Stimulated activated CD4-positive, alpha-beta T cell treated with anti-CD3 and anti-CD28 coated beads, Interleukin-15, amount 100 ng/mL, for 24 hours (primary cell): ENCODE data around the gene DHCR24.
A peak's percentile ranks its signal among the peaks of the same experiment; 100 is the strongest.
"Not testable (repeated sequence)": the region's sequence is repeated elsewhere in the genome, so short reads cannot be mapped to it uniquely, and the experiment has no call there.

ENCODE experiments used
- DNase-seq: peaks from one replicate; pipeline ENCODE4 v3.0.0-alpha.2; 2020

Gene DHCR24, protein sequence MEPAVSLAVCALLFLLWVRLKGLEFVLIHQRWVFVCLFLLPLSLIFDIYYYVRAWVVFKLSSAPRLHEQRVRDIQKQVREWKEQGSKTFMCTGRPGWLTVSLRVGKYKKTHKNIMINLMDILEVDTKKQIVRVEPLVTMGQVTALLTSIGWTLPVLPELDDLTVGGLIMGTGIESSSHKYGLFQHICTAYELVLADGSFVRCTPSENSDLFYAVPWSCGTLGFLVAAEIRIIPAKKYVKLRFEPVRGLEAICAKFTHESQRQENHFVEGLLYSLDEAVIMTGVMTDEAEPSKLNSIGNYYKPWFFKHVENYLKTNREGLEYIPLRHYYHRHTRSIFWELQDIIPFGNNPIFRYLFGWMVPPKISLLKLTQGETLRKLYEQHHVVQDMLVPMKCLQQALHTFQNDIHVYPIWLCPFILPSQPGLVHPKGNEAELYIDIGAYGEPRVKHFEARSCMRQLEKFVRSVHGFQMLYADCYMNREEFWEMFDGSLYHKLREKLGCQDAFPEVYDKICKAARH

GRCh38 chr1:54886724-54887664 lies at the start of gene DHCR24:
TSS of gene DHCR24 (minus strand) at chr1:54887195. CDS start at chr1:54887119, 76 bp downstream.
- peak; percentile 88 for DNase-seq

- no peak for DNase-seq
Measured at GRCh38 chr1:54936791-54937190, 49.8 kb upstream of the DHCR24 start.

DNA sequence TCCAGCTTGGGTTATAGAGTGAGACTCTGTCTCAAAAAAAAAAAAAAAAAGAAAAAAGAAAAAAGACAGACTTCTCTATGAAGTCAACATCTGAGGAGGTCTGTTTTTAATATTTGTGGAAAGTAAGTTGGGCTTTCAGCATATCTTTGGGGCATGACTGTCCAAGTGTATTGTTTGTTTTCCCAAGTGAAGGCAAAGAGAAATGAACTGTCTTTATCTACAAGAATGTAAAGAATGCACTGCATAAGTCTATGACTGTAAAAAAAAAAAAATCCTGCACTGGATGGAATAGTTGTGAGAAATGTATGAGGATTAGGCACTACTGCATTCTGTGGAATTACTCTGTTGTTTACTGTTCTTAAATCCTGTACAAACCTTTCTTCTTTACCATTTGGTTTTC lies 47.9 kb upstream of the DHCR24 start:
- no peak for DNase-seq

DNA sequence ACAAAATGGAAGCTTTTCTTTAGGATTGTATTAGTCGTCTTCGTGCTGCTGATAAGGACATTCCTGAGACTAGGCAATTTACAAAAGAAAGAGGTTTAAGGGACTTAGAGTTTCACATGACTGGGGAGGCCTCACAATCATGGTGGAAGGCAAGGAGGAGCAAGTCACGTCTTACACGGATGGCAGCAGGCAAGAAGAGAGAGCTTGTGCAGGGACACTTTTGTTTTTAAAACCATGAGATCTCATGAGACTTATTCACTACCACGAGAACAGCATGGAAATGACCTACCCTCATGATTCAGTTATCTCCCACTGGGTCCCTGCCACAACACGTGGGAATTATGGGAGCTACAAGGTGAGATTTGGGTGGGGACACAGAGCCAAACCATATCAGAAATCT lies 47.1 kb upstream of the DHCR24 start:
- not testable (repeated sequence) for DNase-seq

- no peak for DNase-seq
Measured at GRCh38 chr1:54931275-54931840, 44.4 kb upstream of the DHCR24 start.

- no peak for DNase-seq
Measured at GRCh38 chr1:54929700-54930099, 42.7 kb upstream of the DHCR24 start.

GRCh38 chr1:54928327-54928726 lies 41.3 kb upstream of the DHCR24 start:
- DNase-seq, result no peak

- no peak for DNase-seq
Measured at GRCh38 chr1:54927472-54928240, 40.7 kb upstream of the DHCR24 start.

- no peak for DNase-seq
Measured at GRCh38 chr1:54926970-54927369, 40.0 kb upstream of the DHCR24 start.

DNA sequence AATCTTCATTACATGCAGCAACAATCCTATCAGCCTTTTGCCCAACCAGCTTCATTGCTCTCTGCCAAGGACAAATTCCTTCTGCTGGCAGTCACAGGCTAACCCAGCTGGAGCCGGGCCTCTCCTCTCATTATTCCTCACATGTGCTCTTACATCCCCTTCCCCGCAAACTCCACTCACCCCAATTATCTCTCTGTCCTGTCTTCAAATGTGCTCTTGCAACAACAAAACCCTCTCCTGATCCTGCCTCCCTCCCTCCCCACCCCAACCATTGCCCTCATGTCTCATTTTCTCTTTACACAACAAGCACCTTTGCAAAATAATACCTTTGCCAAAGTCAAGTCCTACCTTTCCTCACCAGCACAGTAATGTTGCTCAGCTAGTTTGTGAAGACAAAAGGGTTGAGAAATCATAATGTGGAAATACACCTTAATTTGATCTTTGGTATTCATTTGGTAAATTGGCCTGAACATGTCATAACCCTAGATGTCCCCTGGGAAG lies 36.0 kb upstream of the DHCR24 start:
- DNase-seq, result no peak

DNA sequence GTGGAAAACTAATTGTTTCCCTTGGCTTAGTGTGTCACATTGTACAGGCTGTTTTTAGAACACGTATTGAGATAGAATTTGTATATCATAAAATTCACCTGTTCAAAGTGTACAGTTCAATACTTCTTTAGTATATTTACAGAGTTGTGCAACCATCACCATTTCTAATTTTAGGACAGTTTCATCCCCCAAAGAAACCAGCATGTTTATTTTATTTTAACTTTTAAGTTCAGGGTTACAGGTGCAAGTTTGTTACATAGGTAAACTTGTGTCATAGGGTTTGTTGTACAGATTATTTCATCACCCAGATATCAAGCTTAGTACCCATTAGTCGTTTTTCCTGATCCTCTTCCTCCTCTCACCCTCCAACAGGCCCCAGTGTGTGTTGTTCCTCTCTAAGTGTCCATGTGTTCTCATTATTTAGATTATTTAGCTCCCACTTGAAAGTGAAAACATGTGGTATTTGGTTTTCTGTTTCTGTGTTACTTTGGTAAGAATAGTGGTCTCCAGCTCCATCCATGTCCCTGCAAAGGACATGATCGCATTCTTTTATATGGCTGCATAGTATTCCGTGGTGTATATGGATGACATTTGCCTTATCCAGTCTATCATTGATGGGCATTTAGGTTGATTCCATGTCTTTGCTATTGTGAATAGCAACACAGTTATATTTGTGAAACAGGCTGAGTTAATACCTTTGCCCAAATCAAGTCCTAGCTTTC lies 35.2 kb upstream of the DHCR24 start:
- no peak for DNase-seq

DNA sequence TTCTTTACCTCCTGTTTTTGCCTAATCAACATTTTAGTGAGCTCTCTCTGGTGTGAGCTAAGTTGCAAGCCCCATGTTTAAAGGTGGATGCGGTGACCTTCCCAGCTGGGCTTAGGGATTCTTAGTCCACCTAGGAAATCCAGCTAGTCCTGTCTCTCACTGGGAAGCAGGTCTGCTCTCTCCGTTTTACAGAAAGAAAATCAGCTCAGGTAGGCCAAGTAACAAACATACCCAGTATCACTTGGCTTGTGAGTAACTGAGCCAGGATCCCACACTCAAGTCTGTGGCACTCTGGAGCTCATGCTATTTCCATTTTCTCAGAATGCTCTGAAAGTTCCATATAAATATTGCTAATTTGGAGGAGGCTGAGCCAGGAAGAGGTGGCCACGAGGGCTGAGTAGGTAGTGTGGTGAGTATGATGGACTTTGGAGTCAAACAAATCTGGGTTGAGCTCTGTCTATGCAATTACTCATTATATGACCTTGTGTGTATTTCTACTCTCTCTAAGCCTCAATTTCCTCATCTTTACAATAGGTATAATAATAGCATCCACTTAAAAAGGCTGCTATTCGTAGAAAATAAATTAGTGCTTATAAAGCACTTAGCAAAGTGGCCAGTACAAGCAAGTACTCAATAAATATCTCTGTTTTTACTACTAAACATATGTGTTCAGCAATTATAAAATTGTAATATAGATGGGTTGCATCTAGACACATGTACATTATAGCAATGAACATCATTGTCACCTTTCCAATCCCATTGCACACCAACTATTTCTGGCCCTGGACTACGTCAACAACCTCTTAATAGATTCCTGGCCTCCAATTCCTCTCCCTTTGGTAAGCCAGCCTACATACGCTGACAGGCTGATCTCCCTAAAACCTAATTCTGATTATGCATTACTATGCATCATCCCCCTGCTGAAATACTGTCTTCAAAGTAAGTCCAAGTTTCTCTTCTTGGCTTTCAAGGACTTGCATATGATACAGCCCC lies 32.7 kb upstream of the DHCR24 start:
- DNase-seq, result no peak

DNA sequence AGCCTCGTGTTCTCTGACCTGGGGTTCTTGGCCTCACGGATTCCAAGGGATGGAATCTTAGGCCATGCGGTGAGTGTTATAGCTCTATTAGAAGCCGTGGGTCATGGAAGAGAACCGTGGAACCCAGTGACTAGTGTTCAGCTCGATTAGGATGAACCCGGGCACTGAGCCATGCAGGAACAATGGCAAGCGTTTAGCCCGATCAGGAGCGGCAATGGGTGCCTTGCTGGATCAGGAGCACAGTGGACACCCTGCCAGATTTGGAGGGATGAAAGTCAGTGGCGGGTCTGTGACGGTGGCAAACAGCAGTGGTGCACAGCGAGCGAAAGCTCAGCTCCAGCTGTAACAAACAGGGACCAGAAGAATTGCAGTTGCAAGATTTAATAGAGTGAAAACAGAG lies 24.1 kb upstream of the DHCR24 start:
- DNase-seq, result not testable (repeated sequence)

- no peak for DNase-seq
Measured at GRCh38 chr1:54906586-54906985, 19.6 kb upstream of the DHCR24 start.

- DNase-seq, result no peak
Measured at GRCh38 chr1:54904476-54905048, 17.6 kb upstream of the DHCR24 start.

GRCh38 chr1:54894271-54894670 lies 7.3 kb upstream of the DHCR24 start:
- DNase-seq, result no peak

DNA sequence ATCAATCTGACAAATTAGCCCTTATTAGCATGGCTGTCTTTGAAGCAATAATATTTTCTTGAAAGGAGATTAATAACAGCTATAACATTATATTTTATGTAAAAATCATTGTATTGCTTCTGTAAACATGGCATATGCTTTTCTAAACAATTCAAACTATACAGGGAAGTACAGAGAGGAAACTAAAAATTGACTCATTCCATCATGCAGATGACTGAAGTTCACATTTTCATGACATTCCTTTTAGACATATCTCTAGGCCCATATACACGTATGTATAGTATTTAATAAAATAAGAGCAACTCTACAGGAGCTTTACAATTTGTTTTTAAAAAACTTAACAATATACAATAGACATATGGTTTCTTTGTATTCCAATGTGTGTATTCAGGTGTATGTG lies 5.6 kb upstream of the DHCR24 start:
- no peak for DNase-seq

GRCh38 chr1:54889132-54889725 lies 2.2 kb upstream of the DHCR24 start:
- DNase-seq, result no peak

- DNase-seq, result no peak
Measured at GRCh38 chr1:54888080-54888733, 1.2 kb upstream of the DHCR24 start.
